Measurements from ENCODE around the gene CCDC159. TPM values are rescaled to one million over a fixed set of nuclear protein-coding genes. Genes with fewer than 3 reads are reported as not detected.

Gene CCDC159
- total and polyA plus RNA-seq, 2 experiments from 2014 or later, result 3.4 to 6.2 TPM

GRCh38 chr19:11397089-11397610 is 50.8 kb downstream of the CCDC159 start:
- Histone ChIP-seq H2AFZ (no peak overlapping the region), H3K4me1 (ENCODE audit: insufficient read depth) (0 out of 2 replicates have a peak, but pooled peaks cover 6% of the 10 kb centered on the region), H3K27me3 (ENCODE audit: insufficient read depth) (no peaks in the 10 kb centered on the region), H3K4me2 (no peak overlapping the region), H3K27ac (ENCODE audit: low read depth) (no peak overlapping the region), H3K4me3 (no peak overlapping the region), H3F3A (replicated peaks; ENCODE audit: low read depth) (0 out of 2 replicates have a peak, but pooled peaks cover 5% of the 10 kb centered on the region), H3K9me2 (ENCODE audit: insufficient read depth) (no peaks in the 10 kb centered on the region), H3K36me3 (ENCODE audit: insufficient read depth) (no peaks in the 10 kb centered on the region; the same call in 1 of the 2 replicates), H4K20me1 (replicated peaks; ENCODE audit: insufficient read depth) (no peaks in the 10 kb centered on the region), H3K79me2 (replicated peaks; ENCODE audit: insufficient read depth) (no peaks in the 10 kb centered on the region)
- TF ChIP-seq EZH2phosphoT487 (IDR thresholded peaks at IDR 0.05; ENCODE audit: unreplicated experiment), result no peak
- no peak for TF ChIP-seq ZNF114 (CRISPR knock-in tag; IDR thresholded peaks at IDR 0.05)
- TF ChIP-seq POLR2AphosphoS5 (IDR thresholded peaks at IDR 0.05; ENCODE audit: low read depth), result no peak
- TF ChIP-seq STAT1 (IDR thresholded peaks at IDR 0.05; ENCODE audit: unreplicated experiment), result no peak
- TF ChIP-seq, protein P1, sequence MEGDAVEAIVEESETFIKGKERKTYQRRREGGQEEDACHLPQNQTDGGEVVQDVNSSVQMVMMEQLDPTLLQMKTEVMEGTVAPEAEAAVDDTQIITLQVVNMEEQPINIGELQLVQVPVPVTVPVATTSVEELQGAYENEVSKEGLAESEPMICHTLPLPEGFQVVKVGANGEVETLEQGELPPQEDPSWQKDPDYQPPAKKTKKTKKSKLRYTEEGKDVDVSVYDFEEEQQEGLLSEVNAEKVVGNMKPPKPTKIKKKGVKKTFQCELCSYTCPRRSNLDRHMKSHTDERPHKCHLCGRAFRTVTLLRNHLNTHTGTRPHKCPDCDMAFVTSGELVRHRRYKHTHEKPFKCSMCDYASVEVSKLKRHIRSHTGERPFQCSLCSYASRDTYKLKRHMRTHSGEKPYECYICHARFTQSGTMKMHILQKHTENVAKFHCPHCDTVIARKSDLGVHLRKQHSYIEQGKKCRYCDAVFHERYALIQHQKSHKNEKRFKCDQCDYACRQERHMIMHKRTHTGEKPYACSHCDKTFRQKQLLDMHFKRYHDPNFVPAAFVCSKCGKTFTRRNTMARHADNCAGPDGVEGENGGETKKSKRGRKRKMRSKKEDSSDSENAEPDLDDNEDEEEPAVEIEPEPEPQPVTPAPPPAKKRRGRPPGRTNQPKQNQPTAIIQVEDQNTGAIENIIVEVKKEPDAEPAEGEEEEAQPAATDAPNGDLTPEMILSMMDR (conservative IDR thresholded peaks at IDR 0.05; ENCODE audit: low read depth in 2 of 2), result 0 out of 4 replicates have a peak, but pooled peaks of 1 of the 2 experiments have one; percentile 6
- TF ChIP-seq JUNB (IDR thresholded peaks at IDR 0.05; ENCODE audit: unreplicated experiment), result no peak
- H3K36me3 Mint-ChIP-seq (ENCODE audit: low read depth), result peaks cover 44% of the 10 kb centered on the region
- no peak for ATAC-seq
- DNase-seq (ENCODE audit: low spot score), result no peak
- H3K4me3 Mint-ChIP-seq, result no peak overlapping the region
- 0 out of 3 replicates have a peak, but pooled peaks cover 2% of the 10 kb centered on the region for H3K9me3 Mint-ChIP-seq
- H3K4me1 Mint-ChIP-seq, result peaks cover 5% of the 10 kb centered on the region
- peaks cover 11% of the 10 kb centered on the region for H3K27me3 Mint-ChIP-seq (ENCODE audit: insufficient read depth, low read depth, poor library complexity)
- no peak overlapping the region for H3K27ac Mint-ChIP-seq

GRCh38 chr19:11399667-11400066 is 53.3 kb downstream of the CCDC159 start:
- Mint-ChIP-seq H3K27ac (no peak overlapping the region), H3K27me3 (ENCODE audit: insufficient read depth, low read depth, poor library complexity) (peaks cover 11% of the 10 kb centered on the region), H3K4me1 (peaks cover 5% of the 10 kb centered on the region), H3K4me3 (no peak overlapping the region), H3K36me3 (ENCODE audit: low read depth) (peaks cover 46% of the 10 kb centered on the region), H3K9me3 (no peaks in the 10 kb centered on the region)
- Histone ChIP-seq H2AFZ (no peak overlapping the region), H3K4me1 (ENCODE audit: insufficient read depth) (0 out of 2 replicates have a peak, but pooled peaks cover 6% of the 10 kb centered on the region), H3K79me2 (replicated peaks; ENCODE audit: insufficient read depth) (no peaks in the 10 kb centered on the region), H3K4me3 (no peak overlapping the region), H3K27me3 (ENCODE audit: insufficient read depth) (no peaks in the 10 kb centered on the region), H3K36me3 (ENCODE audit: insufficient read depth) (no peaks in the 10 kb centered on the region; the same call in 1 of the 2 replicates), H3F3A (replicated peaks; ENCODE audit: low read depth) (peaks cover 6% of the 10 kb centered on the region; the same call in 1 of the 2 replicates), H4K20me1 (replicated peaks; ENCODE audit: insufficient read depth) (no peaks in the 10 kb centered on the region), H3K27ac (ENCODE audit: low read depth) (no peak overlapping the region), H3K9me2 (ENCODE audit: insufficient read depth) (no peaks in the 10 kb centered on the region), H3K4me2 (no peak overlapping the region)
- no peak for DNase-seq (ENCODE audit: low spot score)
- ATAC-seq, result no peak
- TF ChIP-seq REST (IDR thresholded peaks at IDR 0.05; ENCODE audit: unreplicated experiment), result no peak
- TF ChIP-seq EZH2 (IDR thresholded peaks at IDR 0.05; ENCODE audit: low read depth, unreplicated experiment), result no peak
- TF ChIP-seq, protein P2, sequence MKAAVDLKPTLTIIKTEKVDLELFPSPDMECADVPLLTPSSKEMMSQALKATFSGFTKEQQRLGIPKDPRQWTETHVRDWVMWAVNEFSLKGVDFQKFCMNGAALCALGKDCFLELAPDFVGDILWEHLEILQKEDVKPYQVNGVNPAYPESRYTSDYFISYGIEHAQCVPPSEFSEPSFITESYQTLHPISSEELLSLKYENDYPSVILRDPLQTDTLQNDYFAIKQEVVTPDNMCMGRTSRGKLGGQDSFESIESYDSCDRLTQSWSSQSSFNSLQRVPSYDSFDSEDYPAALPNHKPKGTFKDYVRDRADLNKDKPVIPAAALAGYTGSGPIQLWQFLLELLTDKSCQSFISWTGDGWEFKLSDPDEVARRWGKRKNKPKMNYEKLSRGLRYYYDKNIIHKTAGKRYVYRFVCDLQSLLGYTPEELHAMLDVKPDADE (IDR thresholded peaks at IDR 0.05), result no peak
- TF ChIP-seq, protein P1 (conservative IDR thresholded peaks at IDR 0.05; ENCODE audit: low read depth in 2 of 2), result no peak
- no peak for TF ChIP-seq EZH2phosphoT487 (IDR thresholded peaks at IDR 0.05; ENCODE audit: unreplicated experiment)
- TF ChIP-seq POLR2AphosphoS5 (IDR thresholded peaks at IDR 0.05; ENCODE audit: low read depth), result no peak
- no peak for TF ChIP-seq ZNF114 (CRISPR knock-in tag; IDR thresholded peaks at IDR 0.05)
- no peak for TF ChIP-seq ZNF331 (CRISPR knock-in tag; IDR thresholded peaks at IDR 0.05; ENCODE audit: low read depth)
- TF ChIP-seq JUNB (IDR thresholded peaks at IDR 0.05; ENCODE audit: unreplicated experiment), result no peak
- no peak for TF ChIP-seq STAT1 (IDR thresholded peaks at IDR 0.05; ENCODE audit: unreplicated experiment)
- no peak for TF ChIP-seq NANOG (IDR thresholded peaks at IDR 0.05; ENCODE audit: borderline replicate concordance)
- TF ChIP-seq CREB1 (CRISPR knock-in tag; IDR thresholded peaks at IDR 0.05; ENCODE audit: low read depth), result no peak
